ENCODE results near the gene GTPBP6.

GRCh38 chrX:302975-303374 is 15.6 kb downstream of the GTPBP6 start:
- TF ChIP-seq CTCF (IDR thresholded peaks at IDR 0.05) (no peak), ZFX (IDR thresholded peaks at IDR 0.05; ENCODE audit: borderline replicate concordance) (no peak)
